EH (cell line): Measurements from ENCODE around the gene ESRRG.

Source experiments
- DNase-seq: peaks from one replicate; pipeline ENCODE4 v3.0.0-alpha.2; 2015; ENCODE audit warnings: low read depth

Gene ESRRG

DNA sequence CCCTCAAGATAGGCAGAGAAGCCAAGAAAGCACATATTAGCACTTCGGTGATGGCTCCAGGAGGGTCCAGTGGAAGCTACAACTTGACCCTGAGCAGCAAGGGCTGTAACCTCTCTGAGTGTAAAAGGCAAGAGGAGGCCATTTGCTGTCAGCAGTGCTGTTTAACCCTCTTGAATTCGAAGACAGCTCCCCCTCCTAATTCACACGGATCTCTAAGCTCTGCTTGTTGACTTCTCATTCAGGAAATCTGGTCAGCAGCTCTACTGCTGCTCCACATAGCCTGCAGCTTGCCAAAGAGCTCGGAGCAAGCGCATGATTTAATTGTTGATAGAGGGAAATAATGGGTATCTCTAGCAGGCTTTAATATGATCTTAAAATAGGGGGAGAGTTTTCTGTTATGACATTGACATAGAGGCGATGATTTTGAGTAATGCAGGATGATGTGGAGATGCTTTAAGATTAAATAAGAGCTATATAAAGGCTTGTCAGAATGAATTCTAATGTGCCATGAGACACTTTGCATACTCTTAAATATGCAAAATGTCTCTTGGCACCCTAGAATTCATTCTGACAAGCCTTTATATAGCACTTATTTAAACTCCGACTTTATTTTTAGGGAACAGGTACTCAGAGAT is 220.6 kb downstream of the ESRRG start:
- no peak for DNase-seq

DNA sequence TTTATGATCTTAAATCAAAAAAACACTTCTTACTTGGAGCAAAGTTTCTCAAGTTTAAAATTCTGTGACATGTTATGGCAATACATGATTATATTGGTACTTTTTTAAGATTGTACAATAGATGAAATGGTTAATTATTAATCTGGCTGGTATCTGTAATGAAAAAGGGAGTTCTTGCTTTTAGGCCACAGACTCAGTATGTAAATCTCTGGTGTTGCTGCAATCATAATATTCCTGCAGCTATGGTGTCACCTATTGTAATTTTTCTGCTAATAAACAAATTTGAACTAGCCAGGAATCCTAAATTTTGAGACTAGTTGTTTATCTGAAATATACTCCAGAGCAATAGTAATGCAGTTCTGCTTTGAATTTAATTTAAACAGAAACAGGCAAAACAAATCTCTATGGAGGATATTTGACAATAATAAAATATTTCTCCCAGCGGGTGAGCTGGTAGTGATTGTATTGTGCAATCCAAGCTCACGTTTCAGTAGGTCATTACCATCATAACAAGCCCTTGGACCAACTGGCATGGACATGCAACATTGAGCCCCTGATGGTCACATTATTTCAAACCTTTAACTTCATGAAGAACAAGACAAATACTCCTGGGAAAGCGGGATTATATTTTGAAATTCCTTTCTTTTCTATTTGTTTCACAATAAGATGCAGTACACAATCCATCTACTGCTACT is 222.8 kb downstream of the ESRRG start:
- DNase-seq, result no peak

DNA sequence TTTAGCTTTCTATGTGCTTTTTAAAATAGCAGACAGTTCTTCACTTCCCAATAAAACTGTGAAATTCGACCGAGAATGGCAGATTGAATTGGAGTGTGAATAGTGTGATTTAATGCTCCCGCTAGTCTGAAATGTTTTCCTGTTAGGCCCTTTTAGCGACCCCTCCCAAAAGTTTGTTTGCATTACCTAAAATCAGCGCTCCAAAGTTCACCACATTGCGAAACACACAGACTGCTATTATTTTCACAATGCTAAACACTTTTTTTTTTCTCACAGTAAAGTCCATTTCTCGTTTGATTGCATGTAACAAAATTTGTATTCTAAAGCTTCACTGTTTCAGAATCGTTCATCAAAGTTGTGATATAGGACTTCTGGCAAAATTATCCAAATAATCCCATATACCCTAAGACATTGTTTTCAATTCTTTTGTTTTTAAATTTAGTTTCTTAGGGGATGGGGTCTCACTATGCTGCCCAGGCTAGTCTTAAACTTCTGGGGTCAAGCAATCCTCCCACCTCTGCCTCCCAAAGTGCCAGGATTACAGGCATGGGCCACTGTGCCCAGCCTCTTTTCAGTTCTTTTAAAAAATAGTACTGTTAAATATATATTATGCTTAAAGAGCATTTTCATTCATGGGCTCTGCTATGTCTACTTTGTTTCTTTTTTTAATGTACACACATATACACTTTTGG is 223.5 kb downstream of the ESRRG start:
- DNase-seq, result no peak

DNA sequence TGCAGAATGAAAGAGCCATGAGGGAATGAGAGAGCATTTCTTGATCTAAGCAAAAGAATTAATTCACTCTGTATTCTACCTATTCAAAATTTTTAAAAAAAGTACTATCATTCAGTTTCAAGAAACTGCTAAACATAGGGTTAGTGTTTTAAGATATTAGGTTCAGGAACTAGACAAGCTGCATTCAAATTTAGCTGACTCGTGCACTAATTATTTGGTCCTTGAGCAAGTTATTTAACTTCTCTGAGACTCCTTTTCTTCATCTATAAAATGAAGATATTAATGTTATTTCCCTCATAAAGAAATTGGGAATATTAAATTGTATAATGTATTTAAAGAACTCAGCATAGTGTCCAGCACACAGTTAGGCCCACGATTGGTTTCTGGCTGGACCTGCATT is 225.0 kb downstream of the ESRRG start:
- peak; percentile 3 for DNase-seq

DNA sequence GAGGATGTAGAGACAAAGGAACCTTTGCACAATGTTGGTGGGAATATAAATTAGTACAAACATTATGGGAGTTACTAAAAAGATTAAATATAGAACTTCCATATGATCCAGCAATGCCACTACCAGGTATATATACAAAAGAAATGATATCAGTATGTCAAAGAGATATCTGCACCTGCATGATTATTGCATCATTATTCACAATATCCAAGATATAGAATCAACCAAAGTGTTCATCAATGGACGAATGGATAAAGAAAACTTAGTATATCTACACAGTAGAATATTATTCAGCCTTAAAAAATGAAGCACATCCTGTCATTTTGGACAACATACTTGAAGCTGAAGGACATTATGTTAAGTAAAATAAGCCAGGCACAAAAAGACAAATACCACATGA is 238.2 kb downstream of the ESRRG start:
- DNase-seq, result no peak

DNA sequence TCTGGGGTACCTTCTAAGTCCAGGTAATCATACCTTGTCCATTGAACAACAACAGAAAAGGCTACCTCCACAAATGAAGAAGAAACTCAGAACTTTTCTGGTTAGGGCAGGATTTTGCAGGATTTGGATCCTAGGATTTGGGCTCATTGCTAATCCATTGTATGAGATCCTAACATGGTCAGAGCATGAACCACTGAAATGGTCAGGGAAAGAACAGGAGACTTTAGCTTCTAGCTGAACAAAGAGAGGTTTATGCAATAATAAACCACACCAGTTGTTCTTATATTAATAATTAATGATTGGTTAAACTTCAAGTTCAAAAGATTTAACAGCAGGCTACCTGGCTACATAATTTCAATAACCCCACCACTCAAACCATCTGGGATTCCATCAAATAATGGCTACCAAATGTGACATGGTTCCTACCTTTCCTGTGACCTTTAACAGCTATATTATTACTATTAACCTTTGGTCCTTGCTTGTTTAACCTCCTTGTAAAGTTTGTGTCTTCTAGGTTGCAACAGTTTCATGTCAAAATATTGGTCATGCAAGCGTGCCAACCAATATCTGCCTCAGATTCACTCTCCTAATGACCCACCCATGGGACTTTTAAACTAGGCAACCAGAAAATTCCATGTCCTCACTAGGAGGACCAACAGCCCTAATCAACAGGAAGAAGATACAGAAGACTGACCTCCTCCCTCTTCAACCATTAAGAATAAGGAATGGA is 239.4 kb downstream of the ESRRG start:
- DNase-seq, result no peak

DNA sequence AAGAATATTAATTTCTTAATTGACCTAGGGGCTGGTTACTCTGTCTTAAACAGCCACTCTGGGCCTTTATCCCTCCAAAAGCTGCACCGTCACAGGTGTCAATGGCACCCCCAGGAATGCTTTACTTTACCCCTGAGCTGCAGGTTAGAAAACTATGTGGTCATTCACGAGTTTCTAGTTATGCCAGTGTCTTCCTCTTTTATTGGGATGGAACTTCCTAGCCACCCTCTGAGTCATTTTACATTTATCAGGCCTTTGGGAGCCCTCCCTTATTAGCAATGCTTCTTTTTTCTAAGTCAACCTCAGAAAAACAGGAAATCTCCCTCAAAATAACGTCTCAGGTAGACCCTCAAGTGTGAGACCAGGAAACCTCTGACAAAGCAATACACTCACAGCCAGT is 240.6 kb downstream of the ESRRG start:
- DNase-seq, result no peak

DNA sequence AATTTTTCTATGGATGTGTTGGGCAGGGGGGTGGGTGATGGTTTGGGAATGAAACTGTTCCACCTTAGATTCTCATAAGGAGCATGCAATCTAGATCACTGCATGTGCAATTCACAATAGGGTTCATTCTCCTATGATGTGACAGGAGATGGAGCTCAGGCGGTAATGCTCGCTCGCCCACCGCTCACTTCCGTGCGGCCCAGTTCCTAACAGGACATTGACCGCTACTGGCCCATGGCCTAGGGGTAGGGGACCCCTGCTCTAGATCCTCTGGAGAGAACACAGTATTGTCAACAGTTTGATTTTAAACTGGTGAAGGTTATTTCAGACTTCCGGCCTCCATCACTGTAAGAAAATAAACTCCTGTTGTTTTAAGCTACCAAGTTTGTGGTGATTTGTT is 245.0 kb downstream of the ESRRG start:
- DNase-seq, result no peak

DNA sequence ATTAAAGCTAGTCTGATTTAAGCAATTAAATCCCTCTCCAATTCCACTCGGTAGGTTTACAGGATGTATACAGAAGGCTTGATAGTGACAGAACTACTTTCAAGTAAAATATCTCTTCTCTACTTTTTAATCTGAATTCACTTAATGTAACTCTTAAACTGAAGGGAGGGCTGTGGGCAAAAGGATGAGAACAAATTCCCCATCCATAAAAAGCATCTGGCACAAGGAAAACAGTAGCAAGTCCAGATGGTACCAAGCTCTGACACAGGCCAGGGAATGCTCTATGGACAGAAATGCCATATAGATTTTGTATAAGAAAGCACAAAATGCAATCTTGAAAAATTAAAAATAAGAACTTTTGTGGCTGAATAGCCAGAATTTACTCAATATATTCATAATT is 246.9 kb downstream of the ESRRG start:
- no peak for DNase-seq

DNA sequence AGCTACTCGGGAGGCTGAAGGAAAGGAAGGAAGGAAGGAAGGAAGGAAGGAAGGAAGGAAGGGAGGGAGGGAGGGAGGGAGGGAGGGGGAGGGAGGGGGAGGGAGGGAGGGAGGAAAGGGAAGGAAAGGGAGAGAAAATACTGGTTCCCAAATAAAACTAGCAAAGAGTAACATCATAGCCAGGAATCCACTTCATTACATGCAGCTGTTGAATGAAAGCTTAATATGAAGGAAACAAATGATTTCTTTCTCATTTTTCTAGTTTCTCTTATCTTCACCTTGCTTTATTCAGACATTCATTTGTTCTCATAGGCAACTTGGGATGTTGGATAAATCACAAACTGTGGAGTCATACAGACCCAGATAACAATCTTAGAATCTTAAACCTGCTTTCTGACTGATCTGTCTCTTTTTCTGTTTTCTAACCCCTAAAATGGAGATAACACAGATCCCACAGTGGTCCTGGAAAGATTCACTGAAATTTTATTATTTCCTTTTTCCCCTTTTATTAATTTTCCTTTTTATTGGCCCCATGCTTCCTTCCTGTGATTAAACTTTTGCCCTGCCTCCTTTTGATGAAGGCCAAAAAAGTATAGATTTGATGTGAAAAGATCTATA is 247.5 kb downstream of the ESRRG start:
- no peak for DNase-seq

DNA sequence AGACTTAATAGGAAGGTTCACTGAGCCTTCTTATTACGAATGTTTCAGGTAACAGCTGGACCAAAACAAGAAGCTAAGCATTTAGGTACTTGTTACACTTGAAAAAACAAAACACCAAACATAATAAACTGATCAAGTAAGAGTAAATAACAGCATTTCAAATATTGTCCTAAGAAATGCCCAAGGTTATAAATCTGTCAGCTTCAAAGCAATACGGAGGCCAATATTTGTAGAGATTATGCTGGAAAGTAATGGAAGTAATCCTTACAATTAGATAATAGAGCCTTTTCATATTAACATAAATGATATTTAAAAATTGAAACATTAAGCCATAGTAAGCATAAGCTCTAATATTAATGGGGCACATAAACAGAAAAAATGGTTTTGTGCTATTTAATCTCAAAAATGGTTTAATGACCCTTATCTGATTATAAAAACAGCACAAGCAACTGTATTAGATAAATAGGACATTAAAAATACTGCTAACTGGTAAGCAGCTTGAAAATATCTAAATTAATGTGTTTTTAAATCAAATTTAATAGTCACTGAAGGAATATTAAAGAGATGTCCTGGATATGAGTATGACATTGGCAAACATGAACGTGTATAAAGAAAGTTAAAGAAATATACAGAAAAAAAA is 256.9 kb downstream of the ESRRG start:
- DNase-seq, result no peak

DNA sequence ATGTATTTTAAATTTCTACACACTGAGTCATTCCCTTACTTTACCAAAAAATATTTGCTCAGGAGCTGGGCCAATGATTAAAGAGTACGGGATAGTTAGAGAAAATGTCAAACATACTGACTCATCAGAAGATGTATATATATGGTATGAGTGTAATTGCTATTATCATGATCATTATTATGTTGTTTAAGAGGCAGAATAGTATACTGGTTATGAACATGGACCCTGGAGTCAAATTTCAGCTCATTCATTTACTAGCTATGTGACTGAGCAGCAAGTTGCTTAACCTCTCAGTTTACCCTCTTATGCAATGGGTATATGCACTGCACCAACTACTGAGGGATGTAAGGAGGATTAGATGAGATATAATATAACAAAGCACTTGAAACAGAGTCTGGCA is 258.7 kb downstream of the ESRRG start:
- DNase-seq, result peak; percentile 98

DNA sequence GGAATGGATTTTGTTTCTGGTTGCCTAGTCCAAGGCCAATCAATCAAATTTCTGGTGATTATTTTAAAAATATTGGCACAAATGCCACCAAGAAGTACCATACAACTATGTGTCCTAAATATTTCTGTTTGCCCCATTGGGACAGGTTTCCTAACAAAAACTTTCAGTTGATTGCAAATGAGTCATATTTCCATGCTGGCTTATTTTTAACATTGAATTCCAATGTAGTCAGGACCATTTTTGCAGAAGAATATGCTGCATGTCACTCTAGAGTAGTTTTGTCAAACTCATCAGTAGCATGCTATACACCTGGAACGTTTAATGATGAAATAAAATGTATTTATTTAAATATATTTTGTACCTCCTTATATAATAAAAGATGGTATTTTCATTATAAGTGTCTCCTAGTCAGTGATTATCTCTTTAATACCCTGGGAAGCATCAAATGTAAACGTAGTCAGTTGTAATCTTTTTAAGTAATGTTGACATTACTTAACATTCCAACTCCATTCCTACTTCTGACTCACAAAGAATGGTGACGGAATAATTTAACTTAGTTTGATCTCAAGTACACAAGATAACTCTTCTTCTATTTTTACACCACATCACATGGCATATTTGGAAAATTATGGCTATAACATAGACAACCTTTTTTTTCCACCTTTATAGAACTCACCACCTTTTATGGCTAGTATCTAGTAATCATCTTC is 261.0 kb downstream of the ESRRG start:
- DNase-seq, result peak; percentile 81

DNA sequence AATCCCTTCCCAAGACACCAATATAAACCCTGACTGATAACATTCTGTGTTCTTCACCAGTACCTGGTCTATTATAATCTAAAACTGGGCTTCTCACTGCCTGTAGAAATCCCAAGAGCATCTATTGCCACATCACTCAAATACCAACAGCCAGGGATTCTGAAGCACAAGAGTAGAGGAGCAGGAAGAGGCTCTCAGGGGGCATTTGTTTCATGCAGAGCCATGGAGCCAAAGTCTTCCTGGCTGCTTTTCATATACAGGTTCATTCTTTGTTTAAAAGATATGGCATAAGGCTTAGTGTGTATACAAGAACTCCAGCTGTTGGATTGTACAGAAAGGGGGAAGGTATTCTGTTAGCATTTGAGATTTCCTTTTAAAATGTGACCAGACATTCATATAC is 261.8 kb downstream of the ESRRG start:
- peak; percentile 36 for DNase-seq

DNA sequence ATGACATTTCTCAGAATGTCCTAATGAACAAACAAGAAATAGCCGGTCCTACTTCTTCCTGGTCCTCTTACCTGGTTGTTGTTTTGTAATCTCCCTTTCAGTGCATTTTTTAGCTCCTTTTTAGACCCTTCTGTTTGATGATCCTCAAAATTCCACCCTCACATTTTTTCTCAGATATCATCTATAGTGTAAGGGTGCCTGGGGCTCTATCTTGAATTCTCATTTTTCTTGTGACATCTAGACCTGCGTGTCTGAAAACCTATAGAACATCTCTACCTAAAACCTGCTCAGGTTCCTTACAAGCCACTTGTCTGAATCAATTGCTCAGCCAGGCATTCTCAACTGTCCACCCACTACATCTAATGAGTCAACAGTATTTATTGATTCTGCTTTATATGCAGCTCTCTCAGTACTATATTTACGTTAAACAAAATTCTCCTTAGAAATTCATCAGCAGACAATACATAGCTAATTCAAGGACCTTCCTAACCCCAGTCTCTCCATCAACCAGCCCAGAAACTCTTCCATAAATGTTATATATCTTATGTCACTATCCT is 263.5 kb downstream of the ESRRG start:
- DNase-seq, result no peak

DNA sequence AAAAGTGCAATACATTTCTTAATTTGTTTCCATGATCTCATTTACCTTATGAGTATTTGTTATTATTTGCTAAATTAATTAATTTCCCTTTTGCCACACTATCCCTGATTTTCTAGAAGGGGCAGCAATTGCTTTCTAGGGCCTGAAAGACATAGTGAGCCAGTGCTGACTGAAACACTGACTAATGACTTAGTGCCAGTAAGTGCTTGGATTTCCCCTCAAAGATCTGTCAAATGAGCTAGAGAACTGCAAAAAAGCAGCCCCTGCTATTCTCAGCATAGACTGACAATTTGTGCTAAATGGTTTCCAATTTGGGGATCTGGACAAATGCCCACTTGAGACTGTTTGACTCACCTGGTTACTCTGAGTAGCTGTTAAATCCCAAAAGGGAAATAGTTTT is 264.4 kb downstream of the ESRRG start:
- peak; percentile 22 for DNase-seq

DNA sequence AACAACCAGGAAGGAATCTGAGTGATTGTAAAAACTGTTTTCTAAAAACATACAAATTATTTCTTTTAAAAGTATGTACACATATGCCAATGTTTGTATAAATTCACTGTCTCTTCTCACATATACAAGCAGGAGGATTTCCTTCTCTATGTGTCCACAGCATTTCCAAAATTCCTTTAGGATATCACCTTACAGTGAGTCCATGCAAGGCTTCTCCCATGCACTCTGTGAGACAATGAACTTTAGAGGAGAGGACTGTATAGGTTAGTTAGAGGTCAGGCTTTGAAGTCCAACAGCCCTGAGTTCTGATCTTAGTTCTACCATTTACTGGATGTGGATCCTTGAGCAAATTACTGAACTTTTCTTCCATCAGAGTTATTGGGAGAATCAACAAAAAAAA is 265.9 kb downstream of the ESRRG start:
- DNase-seq, result peak; percentile 60

DNA sequence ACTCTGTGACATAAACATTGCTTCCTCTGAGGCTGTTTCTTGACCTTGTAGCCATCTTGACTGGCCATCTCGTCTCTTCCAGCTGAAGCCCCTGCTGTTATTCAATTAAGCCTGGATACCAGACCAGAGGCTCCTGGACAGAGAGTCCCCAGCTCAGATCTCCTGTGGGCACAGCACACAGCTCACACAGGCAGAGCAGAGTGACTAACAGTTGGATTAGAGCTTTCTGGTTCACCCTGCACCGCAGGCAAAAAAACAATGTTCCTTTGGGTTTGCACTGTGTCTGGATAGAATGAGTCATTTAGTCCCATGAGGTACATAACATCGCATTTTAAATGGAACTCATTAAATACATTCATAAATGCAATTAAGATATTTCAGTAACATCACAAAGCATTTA is 266.5 kb downstream of the ESRRG start:
- DNase-seq, result peak; percentile 94

DNA sequence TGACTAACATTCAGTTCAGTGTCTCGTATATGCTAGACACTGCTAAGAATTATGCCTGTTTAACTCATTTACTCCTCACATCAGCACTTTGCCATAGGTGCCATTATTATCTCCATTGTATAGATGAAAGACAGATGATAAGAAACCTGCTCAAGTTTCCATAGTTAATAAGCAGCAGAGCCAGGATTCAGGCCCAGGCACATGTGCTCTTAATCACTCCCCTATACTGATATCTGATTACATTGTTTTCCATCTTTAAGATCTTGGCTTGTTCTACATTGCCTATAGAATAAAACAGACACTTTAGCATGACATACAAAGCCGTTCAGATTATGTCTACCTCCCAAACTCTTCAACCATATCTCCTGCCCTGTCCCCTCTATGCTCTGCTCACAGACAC is 269.5 kb downstream of the ESRRG start:
- DNase-seq, result no peak
